ENCODE data around the gene MARCKSL1. TPM values are rescaled to one million over a fixed set of nuclear protein-coding genes. Genes with fewer than 3 reads are reported as not detected.

The MARCKSL1 gene
- total and polyA plus RNA-seq, 2 of the 13 experiments (the other 11 are each of a cell fraction or from before 2014, with no cell fraction given), result 81.9 to 155 TPM

DNA sequence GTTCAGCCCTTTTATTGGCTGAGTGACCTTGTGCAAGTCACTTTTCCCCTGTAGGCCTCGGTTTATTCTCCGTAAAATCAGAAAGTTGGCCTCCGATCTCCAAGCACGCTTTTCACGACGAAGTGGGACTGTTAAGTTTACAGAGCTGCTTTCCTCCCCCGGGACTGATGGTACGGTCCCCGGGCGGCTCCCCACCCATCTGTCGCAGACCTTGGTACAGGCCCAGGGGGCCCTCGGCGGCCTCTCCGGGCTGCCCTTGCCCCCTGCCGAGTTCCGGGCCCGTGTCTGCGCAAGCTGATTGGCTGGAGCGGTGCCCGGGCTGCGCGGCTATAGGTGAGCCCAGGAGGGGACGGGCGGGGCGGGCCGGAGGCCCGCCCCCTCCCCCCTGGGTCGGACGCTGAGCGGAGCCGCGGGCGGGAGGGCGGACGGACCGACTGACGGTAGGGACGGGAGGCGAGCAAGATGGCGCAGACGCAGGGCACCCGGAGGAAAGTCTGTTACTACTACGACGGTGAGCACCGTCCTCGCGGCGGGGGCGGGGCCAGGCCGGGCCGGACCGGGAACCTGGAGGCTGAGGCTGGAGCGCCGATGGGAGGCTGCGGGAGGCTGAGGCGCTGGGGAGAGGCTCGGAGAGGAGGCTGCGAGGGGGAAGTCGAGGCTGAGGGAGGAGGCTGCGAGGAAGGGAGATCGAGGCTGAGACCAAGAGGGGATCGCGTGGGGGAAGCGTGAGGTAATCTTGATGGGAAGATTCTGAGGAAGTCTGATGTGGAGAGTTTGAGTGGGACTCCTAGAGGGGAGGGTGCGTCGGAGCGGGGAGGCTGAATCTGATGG, 44.1 kb downstream of the MARCKSL1 start, which contains the start of gene HDAC1 (continued):
- TF ChIP-seq, protein P1, sequence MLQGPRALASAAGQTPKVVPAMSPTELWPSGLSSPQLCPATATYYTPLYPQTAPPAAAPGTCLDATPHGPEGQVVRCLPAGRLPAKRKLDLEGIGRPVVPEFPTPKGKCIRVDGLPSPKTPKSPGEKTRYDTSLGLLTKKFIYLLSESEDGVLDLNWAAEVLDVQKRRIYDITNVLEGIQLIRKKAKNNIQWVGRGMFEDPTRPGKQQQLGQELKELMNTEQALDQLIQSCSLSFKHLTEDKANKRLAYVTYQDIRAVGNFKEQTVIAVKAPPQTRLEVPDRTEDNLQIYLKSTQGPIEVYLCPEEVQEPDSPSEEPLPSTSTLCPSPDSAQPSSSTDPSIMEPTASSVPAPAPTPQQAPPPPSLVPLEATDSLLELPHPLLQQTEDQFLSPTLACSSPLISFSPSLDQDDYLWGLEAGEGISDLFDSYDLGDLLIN (CRISPR knock-in tag; IDR thresholded peaks at IDR 0.05; ENCODE audit: borderline replicate concordance), result 0 out of 2 replicates have a peak, but pooled peaks have one; percentile 33
- TF ChIP-seq MED1 (CRISPR knock-in tag; IDR thresholded peaks at IDR 0.05) (peak; percentile 8; the same call in 1 of the 2 replicates), FOXC1 (CRISPR knock-in tag; IDR thresholded peaks at IDR 0.05; ENCODE audit: borderline replicate concordance) (no peak), DMAP1 (CRISPR knock-in tag; IDR thresholded peaks at IDR 0.05) (peak; percentile 83), SP2 (CRISPR knock-in tag; IDR thresholded peaks at IDR 0.05) (peak; percentile 84), PCBP2 (optimal IDR thresholded peaks at IDR 0.05; ENCODE audit: low read depth, low read length, poor library complexity, severe bottlenecking) (no peak), ZNF160 (CRISPR knock-in tag; IDR thresholded peaks at IDR 0.05) (peak; percentile 15; the same call in 1 of the 2 replicates), ZNF382 (CRISPR knock-in tag; IDR thresholded peaks at IDR 0.05; ENCODE audit: borderline replicate concordance) (no peak), RCOR2 (CRISPR knock-in tag; IDR thresholded peaks at IDR 0.05) (peak; percentile 47; the same call in 1 of the 2 replicates), ZMYM4 (CRISPR knock-in tag; IDR thresholded peaks at IDR 0.05) (peak; percentile 66), YY1 (IDR thresholded peaks at IDR 0.05; ENCODE audit: insufficient read depth, insufficient replicate concordance, low read depth, low read length) (peak; percentile 92), RORA (CRISPR knock-in tag; IDR thresholded peaks at IDR 0.05) (no peak), GATAD2A (CRISPR knock-in tag; IDR thresholded peaks at IDR 0.05) (peak; percentile 62), ZSCAN9 (CRISPR knock-in tag; IDR thresholded peaks at IDR 0.05; ENCODE audit: borderline replicate concordance) (peak; percentile 57; the same call in 1 of the 2 replicates), ZNF605 (CRISPR knock-in tag; IDR thresholded peaks at IDR 0.05) (peak; percentile 82; the same call in 1 of the 2 replicates), ZNF775 (CRISPR knock-in tag; IDR thresholded peaks at IDR 0.05; ENCODE audit: borderline replicate concordance) (no peak)
- TF ChIP-seq, protein P2, sequence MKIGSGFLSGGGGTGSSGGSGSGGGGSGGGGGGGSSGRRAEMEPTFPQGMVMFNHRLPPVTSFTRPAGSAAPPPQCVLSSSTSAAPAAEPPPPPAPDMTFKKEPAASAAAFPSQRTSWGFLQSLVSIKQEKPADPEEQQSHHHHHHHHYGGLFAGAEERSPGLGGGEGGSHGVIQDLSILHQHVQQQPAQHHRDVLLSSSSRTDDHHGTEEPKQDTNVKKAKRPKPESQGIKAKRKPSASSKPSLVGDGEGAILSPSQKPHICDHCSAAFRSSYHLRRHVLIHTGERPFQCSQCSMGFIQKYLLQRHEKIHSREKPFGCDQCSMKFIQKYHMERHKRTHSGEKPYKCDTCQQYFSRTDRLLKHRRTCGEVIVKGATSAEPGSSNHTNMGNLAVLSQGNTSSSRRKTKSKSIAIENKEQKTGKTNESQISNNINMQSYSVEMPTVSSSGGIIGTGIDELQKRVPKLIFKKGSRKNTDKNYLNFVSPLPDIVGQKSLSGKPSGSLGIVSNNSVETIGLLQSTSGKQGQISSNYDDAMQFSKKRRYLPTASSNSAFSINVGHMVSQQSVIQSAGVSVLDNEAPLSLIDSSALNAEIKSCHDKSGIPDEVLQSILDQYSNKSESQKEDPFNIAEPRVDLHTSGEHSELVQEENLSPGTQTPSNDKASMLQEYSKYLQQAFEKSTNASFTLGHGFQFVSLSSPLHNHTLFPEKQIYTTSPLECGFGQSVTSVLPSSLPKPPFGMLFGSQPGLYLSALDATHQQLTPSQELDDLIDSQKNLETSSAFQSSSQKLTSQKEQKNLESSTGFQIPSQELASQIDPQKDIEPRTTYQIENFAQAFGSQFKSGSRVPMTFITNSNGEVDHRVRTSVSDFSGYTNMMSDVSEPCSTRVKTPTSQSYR (CRISPR knock-in tag; IDR thresholded peaks at IDR 0.05; ENCODE audit: borderline replicate concordance), result peak; percentile 60; the same call in 1 of the 2 replicates
- TF ChIP-seq, protein P3, sequence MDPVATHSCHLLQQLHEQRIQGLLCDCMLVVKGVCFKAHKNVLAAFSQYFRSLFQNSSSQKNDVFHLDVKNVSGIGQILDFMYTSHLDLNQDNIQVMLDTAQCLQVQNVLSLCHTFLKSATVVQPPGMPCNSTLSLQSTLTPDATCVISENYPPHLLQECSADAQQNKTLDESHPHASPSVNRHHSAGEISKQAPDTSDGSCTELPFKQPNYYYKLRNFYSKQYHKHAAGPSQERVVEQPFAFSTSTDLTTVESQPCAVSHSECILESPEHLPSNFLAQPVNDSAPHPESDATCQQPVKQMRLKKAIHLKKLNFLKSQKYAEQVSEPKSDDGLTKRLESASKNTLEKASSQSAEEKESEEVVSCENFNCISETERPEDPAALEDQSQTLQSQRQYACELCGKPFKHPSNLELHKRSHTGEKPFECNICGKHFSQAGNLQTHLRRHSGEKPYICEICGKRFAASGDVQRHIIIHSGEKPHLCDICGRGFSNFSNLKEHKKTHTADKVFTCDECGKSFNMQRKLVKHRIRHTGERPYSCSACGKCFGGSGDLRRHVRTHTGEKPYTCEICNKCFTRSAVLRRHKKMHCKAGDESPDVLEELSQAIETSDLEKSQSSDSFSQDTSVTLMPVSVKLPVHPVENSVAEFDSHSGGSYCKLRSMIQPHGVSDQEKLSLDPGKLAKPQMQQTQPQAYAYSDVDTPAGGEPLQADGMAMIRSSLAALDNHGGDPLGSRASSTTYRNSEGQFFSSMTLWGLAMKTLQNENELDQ (CRISPR knock-in tag; IDR thresholded peaks at IDR 0.05; ENCODE audit: borderline replicate concordance), result no peak
- TF ChIP-seq, protein P4, sequence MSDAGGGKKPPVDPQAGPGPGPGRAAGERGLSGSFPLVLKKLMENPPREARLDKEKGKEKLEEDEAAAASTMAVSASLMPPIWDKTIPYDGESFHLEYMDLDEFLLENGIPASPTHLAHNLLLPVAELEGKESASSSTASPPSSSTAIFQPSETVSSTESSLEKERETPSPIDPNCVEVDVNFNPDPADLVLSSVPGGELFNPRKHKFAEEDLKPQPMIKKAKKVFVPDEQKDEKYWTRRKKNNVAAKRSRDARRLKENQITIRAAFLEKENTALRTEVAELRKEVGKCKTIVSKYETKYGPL (CRISPR knock-in tag; IDR thresholded peaks at IDR 0.05), result peak; percentile 46; the same call in 1 of the 2 replicates
- TF ChIP-seq, protein P5, sequence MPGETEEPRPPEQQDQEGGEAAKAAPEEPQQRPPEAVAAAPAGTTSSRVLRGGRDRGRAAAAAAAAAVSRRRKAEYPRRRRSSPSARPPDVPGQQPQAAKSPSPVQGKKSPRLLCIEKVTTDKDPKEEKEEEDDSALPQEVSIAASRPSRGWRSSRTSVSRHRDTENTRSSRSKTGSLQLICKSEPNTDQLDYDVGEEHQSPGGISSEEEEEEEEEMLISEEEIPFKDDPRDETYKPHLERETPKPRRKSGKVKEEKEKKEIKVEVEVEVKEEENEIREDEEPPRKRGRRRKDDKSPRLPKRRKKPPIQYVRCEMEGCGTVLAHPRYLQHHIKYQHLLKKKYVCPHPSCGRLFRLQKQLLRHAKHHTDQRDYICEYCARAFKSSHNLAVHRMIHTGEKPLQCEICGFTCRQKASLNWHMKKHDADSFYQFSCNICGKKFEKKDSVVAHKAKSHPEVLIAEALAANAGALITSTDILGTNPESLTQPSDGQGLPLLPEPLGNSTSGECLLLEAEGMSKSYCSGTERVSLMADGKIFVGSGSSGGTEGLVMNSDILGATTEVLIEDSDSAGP (CRISPR knock-in tag; IDR thresholded peaks at IDR 0.05; ENCODE audit: borderline replicate concordance), result peak; percentile 56; the same call in 1 of the 2 replicates

Measured in HepG2 (cell line).